OCI-LY7 (cell line): ENCODE data around the gene BCKDHB. TPM values are rescaled to one million over a fixed set of nuclear protein-coding genes. Genes with fewer than 3 reads are reported as not detected.

Source experiments
- BruUV-seq: library from RNA; stranded (reverse); fragments of 400-500 nt; replicated peaks from 2 replicates; lab custom pipeline; 2021; lab: Mats Ljungman, UMichigan
- CTCF ChIA-PET: fragments of 300-600 bp; sonication (Branson Sonifier 250); formaldehyde crosslinking; loops from one replicate; lab custom pipeline; 2022; ENCODE audit warnings: antibody characterized with exemption; ENCODE audit not compliant: unreplicated experiment; lab: Charles Lee
- POLR2A ChIA-PET: fragments of 300-600 bp; sonication (Branson Sonifier 250); formaldehyde crosslinking; loops from one replicate; lab custom pipeline; 2022; ENCODE audit warnings: antibody characterized with exemption; lab: Charles Lee
- DNase-seq: peaks from one replicate; pipeline ENCODE4 v3.0.0-alpha.2; 2015; ENCODE audit warnings: low spot score
- H2AFZ ChIP-seq: fragments of 200-600 bp; sonication (generic), shearing (Covaris generic); 2 replicates; pipeline ENCODE4 v1.6.1; 2014; ENCODE audit warnings: mild to moderate bottlenecking, antibody characterized with exemption, low read length, moderate library complexity
- H3K27ac ChIP-seq: fragments of 200-600 bp; sonication (generic); 2 replicates; pipeline ENCODE4 v1.5.1; 2014; ENCODE audit warnings: mixed run types, low read depth, mild to moderate bottlenecking, moderate library complexity, low read length, inconsistent platforms; ENCODE audit not compliant: poor library complexity, severe bottlenecking
- H3K36me3 ChIP-seq: fragments of 200-600 bp; sonication (generic); 2 replicates; pipeline ENCODE4 v1.6.1; 2014; ENCODE audit warnings: mild to moderate bottlenecking, antibody characterized with exemption, low read length, moderate library complexity, mixed read lengths; ENCODE audit not compliant: insufficient read depth
- H3K4me1 ChIP-seq: fragments of 200-600 bp; sonication (generic); 2 replicates; pipeline ENCODE4 v1.5.1; 2014; ENCODE audit warnings: mild to moderate bottlenecking, low read length; ENCODE audit not compliant: insufficient read depth, poor library complexity, severe bottlenecking
- H3K4me2 ChIP-seq: fragments of 200-600 bp; sonication (generic); 2 replicates; pipeline ENCODE4 v1.6.1; 2014; ENCODE audit warnings: mild to moderate bottlenecking, low read length
- H3K4me3 ChIP-seq: fragments of 200-600 bp; sonication (generic); 2 replicates; pipeline ENCODE4 v1.5.1; 2014; ENCODE audit warnings: mild to moderate bottlenecking, low read depth, low read length; ENCODE audit not compliant: poor library complexity, severe bottlenecking
- H3K79me2 ChIP-seq: fragments of 200-600 bp; sonication (generic); 2 replicates; pipeline ENCODE4 v1.6.1; 2016; ENCODE audit warnings: low read depth, mild to moderate bottlenecking, low read length, moderate library complexity, mixed read lengths; ENCODE audit not compliant: insufficient read depth
- H3K9me2 ChIP-seq: fragments of 200-600 bp; sonication (generic); 2 replicates; pipeline ENCODE4 v1.6.1; 2016; ENCODE audit warnings: mild to moderate bottlenecking, low read length, mixed read lengths; ENCODE audit not compliant: insufficient read depth
- H3K9me3 ChIP-seq: fragments of 200-600 bp; sonication (generic); 2 replicates; pipeline ENCODE4 v1.6.1; 2014; ENCODE audit warnings: mild to moderate bottlenecking, mixed run types, low read length, mixed read lengths
- H4K20me1 ChIP-seq: fragments of 200-600 bp; sonication (generic); 2 replicates; pipeline ENCODE4 v1.6.1; 2014; ENCODE audit warnings: mild to moderate bottlenecking, antibody characterized with exemption, low read length, moderate library complexity, mixed read lengths; ENCODE audit not compliant: insufficient read depth
- CTCF ChIP-seq: fragments of 200-600 bp; sonication (generic); conservative IDR thresholded peaks from 2 replicates; pipeline ENCODE4 v1.5.1; 2014; ENCODE audit warnings: mild to moderate bottlenecking, antibody characterized with exemption, low read length, moderate library complexity, mixed read lengths
- EZH2phosphoT487 ChIP-seq: fragments of 200-600 bp; sonication (generic); IDR thresholded peaks from 2 replicates; pipeline ENCODE4 v1.6.1; 2018; ENCODE audit warnings: low read depth, borderline replicate concordance, mild to moderate bottlenecking, mixed run types, antibody characterized with exemption, low read length, moderate library complexity, mixed read lengths
- intact Hi-C: fragments of 100-400 bp; cut with micrococcal nuclease; formaldehyde crosslinking; loops from one replicate; pipeline ENCODE4 v1.10.0; 2022; ENCODE audit not compliant: unreplicated experiment
- total RNA-seq, 2 experiments: library from RNA; depleted of rRNA in 1 of 2; stranded (reverse); fragments of >200 nt in 1 of 2; shearing (Covaris generic) in 1 of 2; gene quantifications; 2 replicates each; pipeline ENCODE4 v1.2.3, GENCODE V29; 2014 to 2022

BCKDHB gene
- total RNA-seq, 2 experiments from 2014 or later, result 25.7 to 30.3 TPM

- Histone ChIP-seq H3K4me2 (no peak overlapping the region), H3K36me3 (no peaks in the 10 kb centered on the region), H3K4me1 (peaks cover 4% of the 10 kb centered on the region), H3K9me3 (no peaks in the 10 kb centered on the region), H3K4me3 (no peak overlapping the region), H4K20me1 (no peaks in the 10 kb centered on the region), H3K79me2 (no peaks in the 10 kb centered on the region), H2AFZ (no peak overlapping the region), H3K9me2 (no peaks in the 10 kb centered on the region), H3K27ac (no peak overlapping the region)
- intact Hi-C loops, result loop anchor here (1.0 to 2.0 kb wide), 2 partner anchors 145 to 315 kb away; no protein-coding TSS in a partner anchor
- no TSS peak for BruUV-seq
- ChIA-PET CTCF (interaction anchor here (0.9 kb wide), 1 partner anchor 145 kb away, joined by 3 read pairs; no protein-coding TSS in a partner anchor), POLR2A (no interaction called here)
- peak; percentile 45 for DNase-seq
- TF ChIP-seq EZH2phosphoT487 (no peak), CTCF (peak; percentile 85)
These were observed 12.5 kb upstream of the BCKDHB start for GRCh38 chr6:80094017-80094416.

GRCh38 chr6:80095600-80095999 is 10.9 kb upstream of the BCKDHB start:
- TF ChIP-seq CTCF, result no peak
- no peak for TF ChIP-seq EZH2phosphoT487
- H3K27ac ChIP-seq, result no peak overlapping the region
- peaks cover 8% of the 10 kb centered on the region for H3K4me1 ChIP-seq
- peak overlapping the region; percentile 34 for H2AFZ ChIP-seq
- H3K4me3 ChIP-seq, result no peak overlapping the region
- no peak for DNase-seq
- ChIA-PET CTCF (no interaction called here), POLR2A (interaction anchor here (0.7 to 0.8 kb wide), 3 partner anchors 8 to 91 kb away, joined by 3 read pairs; partner anchors contain the start of gene TTK)
- intact Hi-C loops, result loop anchor here (2.0 kb wide), 1 partner anchor 317 kb away; no protein-coding TSS in a partner anchor
- no peaks in the 10 kb centered on the region for H3K79me2 ChIP-seq
- BruUV-seq, result no TSS peak
- no peaks in the 10 kb centered on the region for H3K9me2 ChIP-seq
- H3K9me3 ChIP-seq, result no peaks in the 10 kb centered on the region
- H4K20me1 ChIP-seq, result no peaks in the 10 kb centered on the region
- H3K4me2 ChIP-seq, result no peak overlapping the region
- H3K36me3 ChIP-seq, result no peaks in the 10 kb centered on the region

- TF ChIP-seq CTCF, result no peak
- TF ChIP-seq EZH2phosphoT487, result no peak
- Histone ChIP-seq H3K4me2 (no peak overlapping the region), H3K79me2 (no peaks in the 10 kb centered on the region), H3K36me3 (no peaks in the 10 kb centered on the region), H3K9me2 (no peaks in the 10 kb centered on the region), H2AFZ (peak overlapping the region; percentile 66; the same call in 1 of the 2 replicates), H3K4me3 (no peak overlapping the region), H3K27ac (no peak overlapping the region), H4K20me1 (no peaks in the 10 kb centered on the region), H3K9me3 (no peaks in the 10 kb centered on the region), H3K4me1 (peaks cover 8% of the 10 kb centered on the region)
- DNase-seq, result no peak
- no TSS peak for BruUV-seq
- ChIA-PET POLR2A (interaction anchor here (0.6 to 1.0 kb wide), 2 partner anchors 8 to 58 kb away, joined by 4 to 14 read pairs; partner anchors contain the start of gene BCKDHB), CTCF (interaction anchor here (0.8 to 1.6 kb wide), 2 partner anchors 12 to 150 kb away, joined by 3 to 4 read pairs; no protein-coding TSS in a partner anchor)
- intact Hi-C loops, result no loop called here
These were observed 8.1 kb upstream of the BCKDHB start for GRCh38 chr6:80098392-80098791.
